Measurements from ENCODE around the gene FMO5.

- TF ChIP-seq YY1 (IDR thresholded peaks at IDR 0.05; ENCODE audit: insufficient read depth, insufficient read length) (no peak), SUZ12 (IDR thresholded peaks at IDR 0.05; ENCODE audit: extremely low read depth, insufficient read depth, insufficient read length) (no peak), ZNF274 (IDR thresholded peaks at IDR 0.05; ENCODE audit: low read depth, low read length) (no peak)
Measured at GRCh38 chr1:147235822-147236221, 10.7 kb upstream of the FMO5 start.
